B cell (primary cell): ENCODE results near the gene NEGR1. TPM values are rescaled to one million over a fixed set of nuclear protein-coding genes. Genes with fewer than 3 reads are reported as not detected.

Source experiments
- ATAC-seq: fragments of 200-7000 bp; cut with Tn5 transposase; one replicate; pipeline ENCODE4 v1.10.0; 2021; ENCODE audit warnings: low read depth, mild to moderate bottlenecking, moderate number of reproducible peaks, moderate library complexity
- CTCF ChIA-PET: fragments of 350-600 bp; sonication (Branson Sonifier 250); formaldehyde crosslinking; loops from one replicate; lab custom pipeline; 2021; ENCODE audit warnings: antibody characterized with exemption, inconsistent platforms; lab: Charles Lee
- POLR2A ChIA-PET: fragments of 350-600 bp; sonication (Branson Sonifier 250); formaldehyde crosslinking; loops from one replicate; lab custom pipeline; 2021; ENCODE audit warnings: antibody characterized with exemption; lab: Charles Lee
- DNase-seq: peaks from one replicate; pipeline ENCODE4 v3.0.0; 2013
- H2AFZ ChIP-seq: 2 replicates; pipeline ENCODE4 v1.6.1; 2012; ENCODE audit warnings: mild to moderate bottlenecking, low read depth, low read length; ENCODE audit not compliant: insufficient read depth, poor library complexity, severe bottlenecking
- H3K27ac ChIP-seq, 2 donors: 1 replicate in 1 of 2; 2 replicates in 1 of 2; pipeline ENCODE4 v1.5.1; 2012 to 2013; ENCODE audit warnings: low read length in 2 of 2, mild to moderate bottlenecking in 2 of 2, moderate library complexity in 1 of 2
- H3K27me3 ChIP-seq, 4 experiments: fragments of 200-600 bp in 1 of 4; sonication (generic) in 1 of 4; replicated peaks in 1 of 4; 1 replicate in 2 of 4; 2 replicates in 2 of 4; pipeline versions ENCODE4 v1.6.1 to v1.7.0; 2013 to 2016; ENCODE audit warnings: low read length in 3 of 4, mild to moderate bottlenecking in 2 of 4, mixed read lengths in 1 of 4, moderate library complexity in 1 of 4; ENCODE audit not compliant: insufficient read depth in 4 of 4, control insufficient read depth in 3 of 4; ENCODE audit errors: control extremely low read depth in 1 of 4
- H3K36me3 ChIP-seq, 2 experiments: replicated peaks in 1 of 2; 1 replicate in 1 of 2; 2 replicates in 1 of 2; pipeline versions ENCODE4 v1.6.1 to v1.7.1; 2013; ENCODE audit warnings: low read length in 1 of 2; ENCODE audit not compliant: insufficient read depth in 2 of 2, control insufficient read depth in 1 of 2; ENCODE audit errors: control extremely low read depth in 1 of 2, extremely low read depth in 1 of 2
- H3K4me1 ChIP-seq, 2 donors: fragments of 200-600 bp in 1 of 2; sonication (generic) in 1 of 2; 1 replicate in 1 of 2; 2 replicates in 1 of 2; pipeline versions ENCODE4 v1.5.1 to v1.6.1; 2013 to 2017; ENCODE audit warnings: low read length in 2 of 2; ENCODE audit not compliant: control insufficient read depth in 2 of 2, insufficient read depth in 2 of 2
- H3K4me2 ChIP-seq: replicated peaks from 2 replicates; pipeline ENCODE3; 2012; ENCODE audit warnings: mild to moderate bottlenecking, low read depth, low read length; ENCODE audit not compliant: poor library complexity, severe bottlenecking
- H3K4me3 ChIP-seq, 5 experiments: fragments of 200-600 bp in 1 of 5; sonication (generic) in 1 of 5; 1 replicate in 3 of 5; 2 replicates in 2 of 5; pipeline versions ENCODE4 v1.5.1 to v1.7.0; 2011 to 2016; ENCODE audit warnings: low read length in 4 of 5, mild to moderate bottlenecking in 4 of 5, low read depth in 2 of 5, control low read depth in 1 of 5, moderate library complexity in 1 of 5; ENCODE audit not compliant: insufficient read depth in 1 of 5; ENCODE audit errors: control extremely low read depth in 1 of 5, extremely low read depth in 1 of 5
- H3K79me2 ChIP-seq: fragments of 200-600 bp; sonication (generic); one replicate; pipeline ENCODE4 v1.6.0; 2016; ENCODE audit warnings: low read length; ENCODE audit not compliant: control insufficient read depth, insufficient read depth
- H3K9ac ChIP-seq: fragments of 200-600 bp; sonication (generic); 2 replicates; pipeline ENCODE4 v1.6.1; 2017; ENCODE audit warnings: mild to moderate bottlenecking, low read length, moderate library complexity
- H3K9me3 ChIP-seq, 3 donors: one replicate each; pipeline versions ENCODE4 v1.6.1 to v1.7.1; 2013; ENCODE audit warnings: low read length in 2 of 3; ENCODE audit not compliant: control insufficient read depth in 2 of 3, insufficient read depth in 1 of 3; ENCODE audit errors: control extremely low read depth in 1 of 3
- H4K20me1 ChIP-seq: 2 replicates; pipeline ENCODE4 v1.6.0; 2012; ENCODE audit warnings: mild to moderate bottlenecking, low read length; ENCODE audit not compliant: insufficient read depth, control insufficient read depth, poor library complexity, severe bottlenecking
- H3K27ac Mint-ChIP-seq: one replicate; pipeline ENCODE4 v1.8.0; 2021; ENCODE audit warnings: mixed read lengths
- H3K27me3 Mint-ChIP-seq: one replicate; pipeline ENCODE4 v1.8.0; 2021; ENCODE audit warnings: mixed read lengths
- H3K4me1 Mint-ChIP-seq: one replicate; pipeline ENCODE4 v1.8.0; 2021; ENCODE audit warnings: mixed read lengths
- H3K4me3 Mint-ChIP-seq: one replicate; pipeline ENCODE4 v1.8.0; 2021; ENCODE audit warnings: mixed read lengths
- H3K9me3 Mint-ChIP-seq: one replicate; pipeline ENCODE4 v1.8.0; 2022; ENCODE audit warnings: mixed read lengths; ENCODE audit not compliant: insufficient read depth
- CTCF ChIP-seq: fragments of 200-600 bp; IDR thresholded peaks from one replicate; pipeline ENCODE4 v1.8.0; 2022; ENCODE audit warnings: antibody characterized with exemption, mild to moderate bottlenecking
- EZH2 ChIP-seq: IDR thresholded peaks from 2 replicates; pipeline ENCODE4 v1.6.1; 2012; ENCODE audit warnings: borderline replicate concordance, low read depth, mild to moderate bottlenecking, moderate library complexity, low read length; ENCODE audit not compliant: insufficient read depth, poor library complexity, severe bottlenecking
- WGBS: methylation state at CpG from one replicate; pipeline ENCODE4 v1.1.5; 2013; ENCODE audit warnings: missing lambda C conversion rate; ENCODE audit not compliant: insufficient coverage; 5-methylcytosine and 5-hydroxymethylcytosine counted together
- intact Hi-C: fragments of 100-400 bp; cut with micrococcal nuclease; formaldehyde crosslinking; loops from one replicate; pipeline ENCODE4 v1.10.0; 2022
- polyA plus RNA-seq: library from polyadenylated mRNA; depleted of rRNA; stranded (reverse); fragments of >200 nt; gene quantifications from 2 replicates; pipeline ENCODE4 v1.2.3, GENCODE V29; 2012
- total RNA-seq, 2 donors: library from RNA; stranded (reverse); fragments of 120-200 nt in 1 of 2; gene quantifications; 1 replicate in 1 of 2; 2 replicates in 1 of 2; pipeline versions ENCODE4 v1.2.3 to v1.2.4, GENCODE V29; 2013 to 2022

The NEGR1 gene
- total and polyA plus RNA-seq, 2 donors (not counting 1 experiment from before 2014, with no cell fraction given), result 0.01 TPM; not detected in 1

- Mint-ChIP-seq H3K27me3 (no peaks in the 10 kb centered on the region), H3K4me1 (no peaks in the 10 kb centered on the region), H3K9me3 (no peaks in the 10 kb centered on the region), H3K4me3 (no peak overlapping the region), H3K27ac (no peak overlapping the region)
- ChIA-PET POLR2A (no interaction called here), CTCF (no interaction called here)
- ATAC-seq, result no peak
- no peak for TF ChIP-seq CTCF
- no peak for TF ChIP-seq EZH2
- no peak for DNase-seq
- Histone ChIP-seq H3K36me3 (no peaks in the 10 kb centered on the region), H3K27me3 (no peaks in the 10 kb centered on the region), H3K4me3 (no peak overlapping the region), H4K20me1 (no peaks in the 10 kb centered on the region), H3K9me3 (no peaks in the 10 kb centered on the region), H3K4me2 (no peak overlapping the region), H3K79me2 (no peaks in the 10 kb centered on the region), H3K27ac (no peak overlapping the region), H3K9ac (no peak overlapping the region), H2AFZ (no peak overlapping the region), H3K4me1 (no peaks in the 10 kb centered on the region)
- WGBS, result no CpG with 5 or more reads among the region's 1 CpG
- intact Hi-C loops, result no loop called here
Measured at GRCh38 chr1:71921204-71921603, 361.1 kb downstream of the NEGR1 start.

GRCh38 chr1:71920556-71920955 lies 361.8 kb downstream of the NEGR1 start:
- Histone ChIP-seq H3K4me2 (no peak overlapping the region), H4K20me1 (no peaks in the 10 kb centered on the region), H3K9ac (no peak overlapping the region), H3K27ac (no peak overlapping the region), H3K36me3 (no peaks in the 10 kb centered on the region), H2AFZ (no peak overlapping the region), H3K4me1 (no peaks in the 10 kb centered on the region), H3K9me3 (no peaks in the 10 kb centered on the region), H3K27me3 (no peaks in the 10 kb centered on the region), H3K4me3 (no peak overlapping the region), H3K79me2 (no peaks in the 10 kb centered on the region)
- no peak for ATAC-seq
- no peak for TF ChIP-seq CTCF
- no peak for TF ChIP-seq EZH2
- CTCF ChIA-PET, result interaction anchor here (1.2 kb wide), 1 partner anchor 1432 kb away, joined by 3 read pairs; no protein-coding TSS in a partner anchor
- POLR2A ChIA-PET, result no interaction called here
- DNase-seq, result no peak
- no peak overlapping the region for H3K27ac Mint-ChIP-seq
- intact Hi-C loops, result no loop called here
- no peak overlapping the region for H3K4me3 Mint-ChIP-seq
- no peaks in the 10 kb centered on the region for H3K27me3 Mint-ChIP-seq
- no peaks in the 10 kb centered on the region for H3K4me1 Mint-ChIP-seq
- no peaks in the 10 kb centered on the region for H3K9me3 Mint-ChIP-seq
- no CpG with 5 or more reads among the region's 2 CpGs for WGBS
